H7 (cell line): Measurements from ENCODE around the gene KRTAP24-1. TPM values are rescaled to one million over a fixed set of nuclear protein-coding genes. Genes with fewer than 3 reads are reported as not detected.
A peak's percentile ranks its signal among the peaks of the same experiment; 100 is the strongest.

ENCODE experiments used
- DNase-seq: peaks from one replicate; pipeline ENCODE4 v3.0.0; 2012
- H3K27me3 ChIP-seq: 2 replicates; pipeline ENCODE4 v1.6.0; 2011; ENCODE audit warnings: mild to moderate bottlenecking, low read length; ENCODE audit not compliant: control insufficient read depth, insufficient read depth
- H3K36me3 ChIP-seq: replicated peaks from 2 replicates; pipeline ENCODE4 v1.5.1; 2011; ENCODE audit warnings: low read length; ENCODE audit not compliant: control insufficient read depth, insufficient read depth
- H3K4me3 ChIP-seq: 2 replicates; pipeline ENCODE4 v1.5.1; 2011; ENCODE audit warnings: low read depth, mild to moderate bottlenecking, control low read depth, low read length, moderate library complexity; ENCODE audit not compliant: insufficient read depth
- total RNA-seq: library from RNA; depleted of rRNA; stranded (reverse); fragments of >200 nt; shearing (Covaris generic); gene quantifications from 2 replicates; pipeline ENCODE4 v1.2.3, GENCODE V29; 2014; rRNA removed

KRTAP24-1 gene
- not detected in 2 replicates for total RNA-seq

GRCh38 chr21:30282850-30283249 lies at the start of gene KRTAP24-1:
Gene KRTAP24-1 (minus strand): TSS chr21:30282950. CDS start chr21:30282932, 18 bp downstream.
- no peaks in the 10 kb centered on the region for H3K27me3 ChIP-seq
- DNase-seq = no peak

GRCh38 chr21:30329203-30329875 lies 46.6 kb upstream of the KRTAP24-1 start:
- no peaks in the 10 kb centered on the region for H3K27me3 ChIP-seq
- no peak for DNase-seq
- H3K4me3 ChIP-seq = no peak overlapping the region
- no peaks in the 10 kb centered on the region for H3K36me3 ChIP-seq

More at GRCh38 chr21:30282850-30283249, at the start of gene KRTAP24-1:
- H3K36me3 ChIP-seq = no peaks in the 10 kb centered on the region
- no peak within 1 kb of the TSS for H3K4me3 ChIP-seq

DNA sequence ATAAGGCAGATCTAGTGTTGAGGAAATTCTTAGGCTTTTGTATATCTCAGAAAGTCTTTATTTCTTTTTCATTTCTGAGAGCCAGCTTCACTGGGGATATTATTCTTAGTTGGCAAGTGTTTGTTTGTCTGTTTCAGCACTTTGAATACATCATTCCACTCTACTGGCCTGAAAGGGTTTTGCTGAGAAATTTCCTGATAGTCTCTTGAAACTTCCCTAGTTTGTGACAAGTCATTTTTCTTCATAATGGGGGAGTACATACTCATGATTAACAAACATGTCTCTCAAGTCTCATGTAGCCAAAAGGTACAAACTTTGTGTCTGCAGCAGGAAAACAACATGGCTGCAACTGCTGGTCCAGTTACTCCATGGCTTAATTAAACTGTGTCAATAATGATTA lies 43.6 kb upstream of the KRTAP24-1 start:
- Histone ChIP-seq H3K36me3 (no peaks in the 10 kb centered on the region), H3K27me3 (no peaks in the 10 kb centered on the region), H3K4me3 (no peak overlapping the region)
- DNase-seq = no peak

DNA sequence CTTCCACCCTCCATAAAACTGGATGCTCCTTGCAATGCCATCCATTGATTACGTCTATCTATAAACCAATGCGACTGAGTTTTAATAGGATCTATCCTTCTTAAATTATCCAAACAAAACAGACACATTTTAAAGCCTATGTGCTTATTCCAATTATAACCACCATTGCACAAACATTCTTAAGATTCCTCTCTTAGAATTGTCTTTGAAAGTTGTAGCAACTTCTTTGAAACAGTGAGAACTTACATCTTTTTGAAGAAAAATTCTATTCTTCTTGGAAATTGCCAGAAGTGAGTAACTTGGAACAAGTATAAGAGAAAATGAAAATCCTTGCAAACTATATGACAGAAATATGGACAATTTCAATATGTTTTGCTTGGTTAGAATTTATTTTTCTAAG lies 37.5 kb upstream of the KRTAP24-1 start, which contains the start of gene KRTAP26-1:
KRTAP26-1 (minus strand) TSS at position 101 of the 400 bp plus-strand sequence. CDS start 280 bp downstream, outside the sequence.
- no peaks in the 10 kb centered on the region for H3K27me3 ChIP-seq
- H3K36me3 ChIP-seq = no peaks in the 10 kb centered on the region
- H3K4me3 ChIP-seq = no peak within 1 kb of the TSS
- DNase-seq = no peak

DNA sequence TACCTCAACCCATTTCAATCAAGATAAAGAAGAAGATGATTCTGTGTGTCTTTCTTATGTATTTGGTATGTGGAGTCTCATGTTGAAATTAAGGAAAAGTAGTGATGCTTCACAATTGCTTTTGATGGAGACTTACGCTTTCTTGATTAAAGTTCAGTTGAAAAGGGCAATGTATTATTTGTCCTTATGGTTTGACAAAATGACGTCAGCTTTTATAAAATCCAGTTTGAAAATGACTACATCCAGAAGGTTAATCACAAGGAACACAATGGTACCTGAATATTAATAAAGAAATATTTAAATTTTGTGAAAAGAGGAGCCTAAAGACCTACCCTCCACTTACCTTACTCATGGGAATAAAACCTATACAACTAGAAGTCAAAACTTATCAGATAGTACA lies 33.0 kb upstream of the KRTAP24-1 start:
- no peak for DNase-seq

DNA sequence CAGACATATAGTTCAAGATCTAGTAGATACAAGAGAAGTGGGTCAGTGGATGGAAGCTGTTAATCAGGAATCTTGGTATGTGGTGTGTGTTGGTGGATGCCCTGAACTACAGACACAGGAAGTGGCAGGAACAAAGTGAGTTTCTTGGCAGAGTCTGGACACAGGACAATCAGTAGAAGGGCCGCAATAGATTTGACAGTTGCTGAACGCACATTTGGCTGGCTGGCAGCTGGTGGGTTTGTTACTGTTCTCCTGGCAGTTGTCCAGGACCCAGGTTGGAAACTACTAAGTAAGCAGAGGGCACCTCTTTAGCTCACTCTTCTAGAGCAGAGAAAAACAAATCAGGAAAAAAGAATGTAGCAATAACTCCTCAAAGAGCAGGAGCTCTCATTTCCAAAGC lies 24.1 kb upstream of the KRTAP24-1 start:
- no peak overlapping the region for H3K4me3 ChIP-seq
- no peaks in the 10 kb centered on the region for H3K36me3 ChIP-seq
- DNase-seq = no peak
- H3K27me3 ChIP-seq = no peaks in the 10 kb centered on the region

More for the DNA sequence above, 33.0 kb upstream of the KRTAP24-1 start:
- Histone ChIP-seq H3K4me3 (no peak overlapping the region), H3K36me3 (no peaks in the 10 kb centered on the region), H3K27me3 (no peaks in the 10 kb centered on the region)

DNA sequence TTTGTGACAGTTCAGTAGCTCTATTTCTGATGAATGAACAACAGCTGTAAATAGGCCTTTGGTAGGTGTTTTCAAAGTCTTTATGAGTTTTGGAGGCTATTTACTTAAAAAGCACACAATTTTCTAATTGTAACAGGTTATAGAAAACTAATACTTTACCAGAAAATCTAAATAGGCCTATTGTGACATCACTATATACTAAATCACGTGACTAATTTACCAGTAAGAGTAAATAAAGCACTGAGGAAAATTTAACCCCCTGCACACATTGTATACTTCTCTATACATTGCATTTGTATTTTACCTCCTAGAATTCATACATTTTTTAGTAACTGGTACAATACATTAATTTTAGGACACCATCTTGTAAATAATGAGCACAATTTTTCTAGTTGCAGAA lies 22.4 kb upstream of the KRTAP24-1 start:
- Histone ChIP-seq H3K36me3 (no peaks in the 10 kb centered on the region), H3K27me3 (no peaks in the 10 kb centered on the region), H3K4me3 (no peak overlapping the region)
- no peak for DNase-seq

- no peaks in the 10 kb centered on the region for H3K27me3 ChIP-seq
- no peak within 1 kb of the TSS for H3K4me3 ChIP-seq
- DNase-seq = no peak
- H3K36me3 ChIP-seq = no peaks in the 10 kb centered on the region
Observed at GRCh38 chr21:30289215-30289614, 6.5 kb upstream of the KRTAP24-1 start, which contains the start of gene KRTAP25-1. Gene KRTAP25-1 (minus strand): TSS chr21:30289514. CDS start chr21:30289490, 24 bp downstream.

- DNase-seq = no peak
- Histone ChIP-seq H3K36me3 (no peaks in the 10 kb centered on the region), H3K27me3 (no peaks in the 10 kb centered on the region), H3K4me3 (no peak overlapping the region)
Observed at GRCh38 chr21:30271611-30272010, 11.1 kb downstream of the KRTAP24-1 start.

GRCh38 chr21:30271156-30271555 lies 11.6 kb downstream of the KRTAP24-1 start:
- no peak overlapping the region for H3K4me3 ChIP-seq
- H3K27me3 ChIP-seq = no peaks in the 10 kb centered on the region
- no peak for DNase-seq
- H3K36me3 ChIP-seq = no peaks in the 10 kb centered on the region

- no peaks in the 10 kb centered on the region for H3K36me3 ChIP-seq
- DNase-seq = no peak
- no peak overlapping the region for H3K4me3 ChIP-seq
- no peaks in the 10 kb centered on the region for H3K27me3 ChIP-seq
Observed at GRCh38 chr21:30269803-30270530, 12.8 kb downstream of the KRTAP24-1 start.

GRCh38 chr21:30268608-30269197 lies 14.0 kb downstream of the KRTAP24-1 start:
- no peak overlapping the region for H3K4me3 ChIP-seq
- H3K36me3 ChIP-seq = no peaks in the 10 kb centered on the region
- peak; percentile 31 for DNase-seq
- no peaks in the 10 kb centered on the region for H3K27me3 ChIP-seq

DNA sequence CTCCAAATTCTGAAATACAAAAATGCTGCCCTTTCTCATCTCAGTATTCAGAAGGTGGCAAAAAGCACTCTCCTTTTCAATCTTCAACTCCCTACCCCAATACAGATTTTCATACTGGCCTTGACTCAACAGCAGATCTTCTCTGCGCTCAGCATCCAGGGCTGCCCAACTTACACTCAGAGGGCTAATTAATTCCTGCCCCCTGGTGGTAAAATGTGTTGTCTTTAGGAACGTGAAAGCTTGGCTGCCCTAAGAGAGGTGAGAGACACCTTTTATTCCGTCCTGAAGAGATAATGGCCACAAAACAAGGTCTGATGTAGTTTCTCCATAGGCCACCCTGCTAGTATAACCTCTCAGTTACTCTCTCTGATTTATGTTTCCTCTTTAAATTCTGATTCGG lies 25.0 kb downstream of the KRTAP24-1 start:
- peak; percentile 24 for DNase-seq

GRCh38 chr21:30256100-30256499 lies 26.6 kb downstream of the KRTAP24-1 start:
- no peaks in the 10 kb centered on the region for H3K27me3 ChIP-seq
- no peak for DNase-seq
- H3K36me3 ChIP-seq = no peaks in the 10 kb centered on the region
- no peak overlapping the region for H3K4me3 ChIP-seq

More for the DNA sequence above, 25.0 kb downstream of the KRTAP24-1 start:
- Histone ChIP-seq H3K4me3 (no peak overlapping the region), H3K36me3 (no peaks in the 10 kb centered on the region), H3K27me3 (no peaks in the 10 kb centered on the region)

GRCh38 chr21:30255679-30256078 lies 27.1 kb downstream of the KRTAP24-1 start:
- Histone ChIP-seq H3K27me3 (no peaks in the 10 kb centered on the region), H3K36me3 (no peaks in the 10 kb centered on the region), H3K4me3 (no peak overlapping the region)
- DNase-seq = no peak
